Ramos (cell line): ENCODE results near the gene FUT4.

Experiments used
- in situ Hi-C: fragments of 300-500 bp; cut with MboI; formaldehyde crosslinking; loops from one replicate; pipeline ENCODE4 v1.14.3; 2022; ENCODE audit warnings: low sequenced_read_pairs; ENCODE audit not compliant: unreplicated experiment

FUT4 gene

GRCh38 chr11:94593030-94593429, 49.3 kb downstream of the FUT4 start:
- in situ Hi-C loops = no loop called here

DNA sequence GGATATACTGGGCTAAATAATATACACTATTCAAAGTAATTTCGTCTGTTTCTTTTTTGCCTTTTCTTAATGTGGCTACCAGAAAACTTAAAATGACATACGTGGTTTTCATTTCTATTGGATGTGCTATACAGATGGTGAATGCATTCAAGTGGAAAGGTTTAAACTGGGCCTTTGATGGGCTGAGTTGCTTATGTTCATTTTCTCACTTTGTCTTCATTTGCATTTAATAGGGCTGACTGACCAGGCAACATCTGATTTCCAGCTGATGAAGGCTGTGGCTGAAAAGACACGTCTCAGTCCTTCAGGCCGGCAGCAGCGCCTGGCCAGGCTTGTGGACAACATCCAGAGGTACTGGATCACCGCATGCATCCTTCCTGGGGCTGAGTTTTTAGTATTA, 51.4 kb downstream of the FUT4 start:
- in situ Hi-C loops = no loop called here

GRCh38 chr11:94597896-94598295, 54.2 kb downstream of the FUT4 start:
- in situ Hi-C loops = no loop called here
